ENCODE data around the gene NAA30.

The NAA30 gene

DNA sequence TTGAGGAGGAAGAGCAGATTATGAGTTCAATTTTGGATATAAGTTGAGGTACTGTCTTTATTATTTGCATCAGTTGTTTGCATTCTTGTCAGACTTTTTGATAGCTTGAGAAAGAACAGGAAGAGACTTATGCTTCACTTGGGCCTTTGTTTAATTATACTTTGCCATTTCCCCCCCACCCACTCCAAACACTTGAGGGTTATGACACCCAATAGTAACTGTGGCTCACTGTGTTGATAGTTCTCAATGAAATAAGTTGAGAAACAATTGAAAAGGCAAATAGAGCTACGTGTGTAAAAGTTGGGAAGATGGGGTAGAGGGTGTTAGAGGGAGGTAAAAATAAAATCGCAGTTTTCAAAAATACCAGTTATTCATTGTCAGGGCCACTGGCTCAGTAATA, 17.7 kb downstream of the NAA30 start (continued):
- TF ChIP-seq ZNF148 (tag by site-specific recombination; IDR thresholded peaks at IDR 0.05; ENCODE audit: borderline replicate concordance) (no peak), KLF7 (tag by site-specific recombination; IDR thresholded peaks at IDR 0.05; ENCODE audit: borderline replicate concordance) (no peak)

- no peak for TF ChIP-seq PBX3 (CRISPR knock-in tag; IDR thresholded peaks at IDR 0.05)
- Histone ChIP-seq H3K27ac (ENCODE audit: extremely low read depth, low read depth, low read length) (no peak overlapping the region), H3K36me3 (ENCODE audit: control insufficient read depth in 2 of 2, insufficient read depth in 1 of 2, low read length in 2 of 2) (peaks cover 13 to 24% of the 10 kb centered on the region in 2 experiments), H3K9me3 (ENCODE audit: control insufficient read depth, insufficient read depth, low read depth, low read length) (no peaks in the 10 kb centered on the region), H3K4me3 (ENCODE audit: low read depth, low read length) (no peak overlapping the region), H3K4me1 (ENCODE audit: control insufficient read depth, insufficient read depth, low read length) (peaks cover 3% of the 10 kb centered on the region; the same call in 1 of the 2 replicates)
- ChIA-PET POLR2A (no interaction called here), CTCF (no interaction called here)
These were observed 18.2 kb downstream of the NAA30 start for GRCh38 chr14:57408634-57409033.

- Histone ChIP-seq H3K4me1 (ENCODE audit: control insufficient read depth, insufficient read depth, low read length) (peaks cover 7% of the 10 kb centered on the region), H3K4me3 (ENCODE audit: low read depth, low read length) (no peak overlapping the region), H3K36me3 (ENCODE audit: control insufficient read depth in 2 of 2, insufficient read depth in 1 of 2, low read length in 2 of 2) (peaks cover 0 to 10% of the 10 kb centered on the region in 2 experiments; a peak in 1 of 3 replicates), H3K27ac (ENCODE audit: extremely low read depth, low read depth, low read length) (no peak overlapping the region), H3K9me3 (ENCODE audit: control insufficient read depth, insufficient read depth, low read depth, low read length) (no peaks in the 10 kb centered on the region)
- ChIA-PET CTCF (no interaction called here), POLR2A (no interaction called here)
- TF ChIP-seq, protein P1, sequence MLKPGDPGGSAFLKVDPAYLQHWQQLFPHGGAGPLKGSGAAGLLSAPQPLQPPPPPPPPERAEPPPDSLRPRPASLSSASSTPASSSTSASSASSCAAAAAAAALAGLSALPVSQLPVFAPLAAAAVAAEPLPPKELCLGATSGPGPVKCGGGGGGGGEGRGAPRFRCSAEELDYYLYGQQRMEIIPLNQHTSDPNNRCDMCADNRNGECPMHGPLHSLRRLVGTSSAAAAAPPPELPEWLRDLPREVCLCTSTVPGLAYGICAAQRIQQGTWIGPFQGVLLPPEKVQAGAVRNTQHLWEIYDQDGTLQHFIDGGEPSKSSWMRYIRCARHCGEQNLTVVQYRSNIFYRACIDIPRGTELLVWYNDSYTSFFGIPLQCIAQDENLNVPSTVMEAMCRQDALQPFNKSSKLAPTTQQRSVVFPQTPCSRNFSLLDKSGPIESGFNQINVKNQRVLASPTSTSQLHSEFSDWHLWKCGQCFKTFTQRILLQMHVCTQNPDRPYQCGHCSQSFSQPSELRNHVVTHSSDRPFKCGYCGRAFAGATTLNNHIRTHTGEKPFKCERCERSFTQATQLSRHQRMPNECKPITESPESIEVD (tag by site-specific recombination; IDR thresholded peaks at IDR 0.05) = peak; percentile 78
- TF ChIP-seq ZNF629 (tag by site-specific recombination; IDR thresholded peaks at IDR 0.05) = peak; percentile 68; the same call in 1 of the 2 replicates
- TF ChIP-seq FEZF1 (tag by site-specific recombination; IDR thresholded peaks at IDR 0.05) = peak; percentile 15; the same call in 1 of the 2 replicates
- no peak for TF ChIP-seq ZNF350 (tag by site-specific recombination; IDR thresholded peaks at IDR 0.05)
- TF ChIP-seq ATF2 (tag by site-specific recombination; IDR thresholded peaks at IDR 0.05; ENCODE audit: low read depth) = peak; percentile 88
- no peak for TF ChIP-seq ZNF677 (tag by site-specific recombination; IDR thresholded peaks at IDR 0.05)
- TF ChIP-seq OSR2 (tag by site-specific recombination; IDR thresholded peaks at IDR 0.05) = peak; percentile 33; the same call in 1 of the 2 replicates
These were observed 22.0 kb downstream of the NAA30 start for GRCh38 chr14:57412341-57412740.

DNA sequence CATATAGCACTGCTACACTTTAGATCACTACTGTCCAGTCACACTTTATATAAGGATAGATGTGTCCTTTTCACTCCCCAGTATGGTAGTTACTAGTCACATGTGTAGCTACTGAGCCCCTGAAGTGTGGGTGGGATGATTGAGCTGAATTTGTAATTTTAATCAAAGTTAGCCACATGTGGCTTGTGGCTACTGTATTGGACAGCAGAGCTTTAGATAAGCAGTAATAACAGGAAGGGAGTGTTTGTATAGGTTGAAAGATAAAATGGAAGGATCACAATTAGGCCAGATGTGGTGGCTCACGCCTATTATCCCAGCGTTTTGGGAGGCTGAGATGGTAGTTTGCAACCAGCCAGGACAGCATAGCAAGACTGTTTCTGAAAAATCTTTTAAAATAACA, 23.5 kb downstream of the NAA30 start:
- ChIA-PET CTCF (no interaction called here), POLR2A (no interaction called here)
- Histone ChIP-seq H3K4me1 (ENCODE audit: control insufficient read depth, insufficient read depth, low read length) (peaks cover 10% of the 10 kb centered on the region), H3K9me3 (ENCODE audit: control insufficient read depth, insufficient read depth, low read depth, low read length) (no peaks in the 10 kb centered on the region), H3K27ac (ENCODE audit: extremely low read depth, low read depth, low read length) (no peak overlapping the region), H3K36me3 (ENCODE audit: control insufficient read depth in 2 of 2, insufficient read depth in 1 of 2, low read length in 2 of 2) (peaks cover 0 to 10% of the 10 kb centered on the region in 2 experiments; a peak in 1 of 3 replicates), H3K4me3 (ENCODE audit: low read depth, low read length) (no peak overlapping the region)
- no peak for TF ChIP-seq ZBTB48 (tag by site-specific recombination; IDR thresholded peaks at IDR 0.05)
- peak; percentile 58 for TF ChIP-seq OSR2 (tag by site-specific recombination; IDR thresholded peaks at IDR 0.05)
